ENCODE results near the gene NAP1L1.

NAP1L1 gene

DNA sequence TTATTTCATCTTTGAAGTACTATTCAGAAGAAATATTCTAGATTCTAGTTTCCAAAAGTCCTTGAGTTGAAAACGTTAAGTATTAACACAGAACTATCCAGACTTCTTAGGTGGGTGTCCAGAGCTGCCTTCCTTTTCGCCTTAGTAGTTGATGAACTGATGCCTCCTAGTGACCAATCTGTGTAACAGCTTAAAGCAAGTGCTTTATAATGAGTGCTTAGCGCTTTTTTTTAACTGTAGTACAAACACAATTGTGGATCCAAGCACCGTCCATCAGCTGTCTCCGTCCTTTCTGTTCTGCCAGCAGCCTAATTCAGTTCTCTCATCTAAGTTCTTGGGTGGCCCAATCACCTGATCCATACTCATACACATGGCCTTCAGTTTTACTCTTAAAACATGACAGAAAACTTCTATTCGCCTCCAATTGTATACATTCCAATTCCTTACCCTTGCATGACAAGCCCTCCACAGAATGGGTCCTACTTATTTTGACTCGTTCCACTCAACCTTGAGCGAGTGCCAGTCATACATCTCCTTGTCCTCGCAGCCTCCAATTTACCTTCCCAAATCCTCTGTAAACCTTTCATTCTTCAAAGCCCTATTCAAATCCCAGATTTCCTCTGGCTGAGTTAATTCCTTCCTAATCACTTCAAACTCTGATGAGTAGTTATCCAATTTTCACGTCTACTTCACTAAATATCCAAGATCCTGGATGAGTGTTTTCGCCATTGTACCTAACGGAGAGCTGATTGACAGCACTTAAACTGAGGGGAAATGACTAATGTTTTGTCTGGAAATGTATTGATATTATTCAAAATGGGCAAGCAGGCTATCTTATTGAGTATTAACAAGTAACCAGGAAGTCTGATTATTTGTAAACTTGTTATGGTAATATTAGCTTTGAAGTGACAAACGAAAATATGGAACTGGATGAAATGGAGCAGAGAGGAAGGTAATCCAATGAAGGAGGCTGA lies 47.1 kb downstream of the NAP1L1 start:
- peak; percentile 69 for DNase-seq

DNA sequence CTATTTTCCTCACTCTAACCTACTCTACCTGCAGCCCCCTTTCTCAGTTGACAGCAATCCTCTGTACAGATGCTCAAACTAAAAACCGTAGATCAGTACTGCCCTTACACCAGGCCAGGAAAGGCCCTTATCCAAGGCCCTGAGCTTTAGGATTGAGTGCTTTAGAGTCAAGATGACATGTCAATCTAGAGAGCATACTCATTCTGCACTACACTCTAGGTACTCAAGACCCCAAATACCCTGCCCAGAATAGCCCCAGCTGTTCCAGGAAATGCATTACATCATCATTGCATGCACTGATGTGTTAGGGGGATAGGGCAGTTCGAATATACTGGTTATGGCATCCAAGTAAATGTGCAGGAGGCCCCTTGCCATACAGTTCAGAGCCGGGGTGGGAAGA lies 49.4 kb downstream of the NAP1L1 start:
- DNase-seq: no peak

DNA sequence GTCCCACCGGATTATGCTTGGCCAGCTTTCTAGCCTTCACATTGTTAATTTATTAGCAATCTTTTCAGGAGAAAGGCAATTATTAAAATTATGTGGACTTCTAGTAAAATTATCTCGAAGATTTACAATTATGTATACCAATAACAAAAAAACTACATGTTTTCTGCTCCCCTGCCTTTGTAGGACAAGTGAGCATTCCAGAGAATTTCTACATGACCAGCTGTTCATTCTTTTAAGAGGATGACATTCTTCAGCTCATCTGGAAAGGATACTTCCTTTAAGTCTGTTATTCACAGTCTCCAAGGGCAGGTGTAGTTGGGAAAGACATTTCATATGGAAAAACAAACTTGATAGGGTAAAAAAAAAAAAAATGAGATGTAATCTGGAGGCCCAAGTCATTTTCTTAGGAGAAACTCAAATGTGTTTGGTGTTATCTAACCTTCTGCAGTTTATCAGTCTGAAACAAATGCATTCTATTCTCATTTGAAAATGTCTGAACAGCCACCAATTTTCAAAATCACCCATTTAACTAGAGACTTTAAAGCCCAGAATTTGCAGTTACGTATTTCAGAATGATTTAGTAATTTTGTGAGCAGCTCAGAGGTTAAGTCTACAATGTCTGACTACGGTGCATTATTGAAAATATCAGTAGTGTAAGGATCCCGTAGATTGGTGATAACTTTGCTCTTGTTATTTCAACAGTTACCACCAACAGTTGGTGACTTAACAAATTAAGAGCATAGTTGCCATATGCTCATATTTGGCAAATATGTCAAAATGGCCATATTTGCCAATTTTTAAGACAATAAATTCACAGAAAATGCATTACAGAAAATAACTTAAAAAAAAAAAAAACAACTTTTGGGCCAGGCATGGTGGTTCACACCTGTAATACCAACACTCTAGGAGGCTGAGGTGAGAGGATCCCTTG lies 51.1 kb downstream of the NAP1L1 start:
- no peak for DNase-seq

DNA sequence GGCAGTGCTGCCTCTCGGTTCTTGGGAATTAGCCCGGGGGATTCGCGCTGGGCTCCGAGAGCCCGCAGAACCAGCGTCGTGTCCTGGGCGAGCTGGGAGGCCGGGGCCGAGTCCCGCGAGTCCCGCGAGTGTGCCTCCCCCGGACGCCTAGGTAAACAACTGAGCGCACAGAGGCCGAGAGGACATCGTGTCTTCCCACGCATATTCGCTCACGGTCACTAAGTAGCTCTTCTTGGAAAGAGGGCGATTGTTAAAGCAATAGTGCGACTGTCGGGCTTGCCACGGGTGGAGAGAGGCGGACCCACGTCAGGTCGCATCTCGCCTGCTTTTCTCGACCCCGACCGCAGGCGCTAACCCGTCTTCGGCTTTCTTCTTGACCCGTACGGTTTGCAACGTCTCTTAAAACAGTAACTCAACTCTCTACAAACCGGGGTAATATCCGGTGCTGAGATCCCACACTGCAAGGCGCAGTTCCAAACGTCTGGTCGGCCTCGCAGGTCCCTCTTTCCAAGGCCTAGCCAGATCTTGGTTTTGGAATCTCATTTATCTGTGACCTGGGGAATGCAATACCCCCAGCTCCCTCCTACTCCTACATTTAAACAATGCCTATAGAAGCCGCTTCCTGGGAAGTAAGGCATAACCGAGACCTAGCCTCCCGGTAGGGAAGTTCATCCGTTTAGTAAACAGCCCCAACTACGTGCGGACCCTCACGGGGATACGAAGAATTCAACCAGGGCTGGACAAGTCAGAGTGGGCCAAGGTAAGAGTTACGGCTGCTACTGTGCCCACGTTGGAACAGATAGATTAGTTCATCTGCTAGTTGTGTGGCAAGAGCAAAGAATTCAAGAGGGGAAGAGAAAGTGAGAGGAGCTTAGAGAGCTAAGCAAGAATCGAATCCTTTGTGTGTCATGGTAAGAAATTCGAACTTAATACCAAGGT lies 52.2 kb downstream of the NAP1L1 start:
- no peak for DNase-seq

DNA sequence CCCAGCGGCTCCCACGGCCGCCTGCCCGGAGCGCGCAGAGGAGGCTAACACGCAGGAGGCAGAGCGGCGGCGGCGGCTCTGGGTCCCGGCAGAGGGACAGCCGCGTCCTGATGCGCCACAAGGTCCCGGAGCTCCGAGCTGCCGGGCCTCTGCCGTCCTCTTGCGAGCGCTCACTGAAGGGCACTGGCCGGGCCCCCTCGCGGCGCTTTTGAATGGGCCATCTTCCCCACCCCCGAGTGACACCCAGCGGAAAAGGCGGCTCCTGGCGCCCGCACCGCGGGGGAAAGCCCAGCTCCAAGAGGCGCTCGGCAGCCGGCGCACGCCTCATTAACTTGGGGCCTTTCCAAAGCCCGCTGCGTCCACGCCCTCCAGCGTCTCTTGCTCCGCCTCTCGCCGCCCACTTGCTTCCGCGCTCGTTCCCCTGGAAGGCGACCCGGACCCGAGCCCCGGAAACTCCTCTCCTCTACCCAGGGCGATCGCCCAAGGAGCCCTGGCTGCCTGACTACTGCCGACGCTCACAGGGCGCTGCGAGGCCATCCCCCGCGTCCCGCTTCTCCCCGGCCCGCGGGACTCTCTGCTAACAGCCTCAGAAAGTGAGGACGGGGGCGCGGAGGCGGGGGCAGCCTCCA lies 53.0 kb downstream of the NAP1L1 start, which contains the start of gene PHLDA1:
Gene PHLDA1, minus strand, starts transcription at position 363 of the 629 bp plus-strand sequence.
- DNase-seq: peak; percentile 95

DNA sequence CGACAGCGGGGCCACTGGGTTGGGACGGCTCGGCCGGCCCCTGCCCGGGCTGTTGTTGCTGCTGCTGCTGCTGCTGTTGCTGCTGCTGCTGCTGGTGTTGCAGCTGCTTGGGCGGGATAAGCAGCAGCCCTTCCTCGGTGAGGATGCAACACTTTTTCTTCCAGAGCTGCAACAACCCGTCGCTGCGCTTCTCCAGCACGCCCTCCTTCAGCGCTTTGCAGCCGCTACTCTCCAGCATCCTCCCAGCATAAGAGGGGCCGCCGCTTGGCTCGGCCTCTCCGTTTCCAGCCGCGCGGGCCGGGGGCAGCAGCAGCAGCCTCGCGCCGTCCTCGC lies 53.4 kb downstream of the NAP1L1 start:
- peak; percentile 68 for DNase-seq

DNA sequence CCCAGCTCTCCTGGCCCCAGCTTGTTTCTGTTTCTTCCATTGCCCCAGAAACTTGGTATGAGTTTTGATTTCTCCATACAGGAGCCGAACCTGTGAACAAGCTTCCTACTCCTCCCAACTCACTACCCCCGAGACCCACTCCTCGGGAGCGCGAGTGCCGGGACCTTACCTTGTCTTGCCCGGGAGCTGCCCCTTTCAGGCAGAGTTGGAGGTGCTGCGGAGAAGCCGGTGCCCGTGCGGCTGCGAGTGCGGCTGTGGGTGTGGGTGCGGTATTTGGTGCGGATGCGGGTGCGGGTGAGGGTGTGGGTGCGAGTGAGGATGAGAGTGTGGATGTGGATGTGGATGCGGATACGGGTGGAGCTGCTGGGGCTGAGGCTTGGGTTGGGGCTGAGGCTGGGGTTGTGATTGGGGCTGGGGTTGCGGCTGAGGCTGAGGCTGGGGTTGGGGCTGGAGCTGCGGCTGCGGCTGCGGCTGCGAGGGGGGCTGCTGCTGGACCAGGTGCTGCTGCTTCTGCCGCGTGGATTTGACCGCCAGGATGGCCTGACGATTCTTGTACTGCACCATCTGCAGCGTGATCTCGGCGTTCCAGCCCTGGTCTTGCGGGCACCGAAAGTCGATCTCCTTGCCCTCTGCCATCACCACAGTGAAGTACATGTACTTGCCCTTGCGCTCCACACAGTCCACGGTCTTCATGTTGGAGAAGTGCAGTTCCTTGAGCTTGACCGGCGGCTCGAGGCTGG lies 54.0 kb downstream of the NAP1L1 start:
- no peak for DNase-seq

DNA sequence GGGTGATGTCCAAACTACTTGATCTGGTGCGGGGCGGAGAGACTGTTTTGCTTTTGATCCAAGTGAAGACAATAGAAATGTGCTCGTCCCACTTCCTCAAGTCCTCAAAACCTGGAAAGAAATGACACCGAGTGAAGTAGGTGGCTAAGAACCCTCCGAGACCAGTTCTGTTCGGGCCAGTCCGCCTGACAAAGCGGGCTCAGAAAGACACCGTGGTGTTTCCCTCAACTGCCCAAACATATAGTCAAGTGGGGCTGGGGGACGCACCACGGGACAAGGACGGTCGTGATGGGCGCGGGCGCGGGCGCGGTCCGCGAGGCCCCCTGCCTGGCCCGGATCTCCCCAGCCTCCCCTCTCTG lies 54.5 kb downstream of the NAP1L1 start:
- peak; percentile 20 for DNase-seq

DNA sequence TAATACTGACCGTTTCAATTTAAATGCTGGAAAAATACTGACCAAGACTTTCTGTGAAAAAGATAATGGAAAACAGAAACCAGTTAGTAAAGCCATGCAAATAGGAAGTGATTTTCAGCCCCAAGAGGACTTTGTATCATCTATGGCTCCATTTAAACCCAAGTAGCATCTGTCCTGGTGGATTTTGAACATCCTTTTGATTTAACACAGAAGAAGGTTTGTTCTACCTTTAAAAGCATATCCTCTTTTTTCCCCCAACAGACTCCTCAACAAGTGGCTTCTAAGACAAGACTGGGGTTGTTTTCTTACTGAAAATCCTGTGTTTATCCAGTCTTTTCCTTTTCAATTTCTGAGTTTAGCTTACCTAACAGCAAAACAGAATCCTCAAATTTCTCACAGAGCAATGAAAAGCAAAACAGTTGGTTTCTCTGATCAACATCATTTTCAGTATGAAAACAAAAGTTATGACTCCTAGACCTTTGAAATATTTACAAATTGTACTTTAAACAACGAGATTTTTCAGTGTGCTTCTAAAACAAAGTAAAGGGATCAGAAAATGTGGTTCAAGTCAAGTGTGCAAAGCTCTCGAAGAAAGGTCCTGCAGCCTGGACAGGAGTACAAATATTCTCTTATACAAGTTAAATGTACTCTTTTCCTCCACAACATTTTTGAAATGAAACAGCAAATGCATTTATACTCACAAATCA lies 55.8 kb downstream of the NAP1L1 start:
- no peak for DNase-seq

DNA sequence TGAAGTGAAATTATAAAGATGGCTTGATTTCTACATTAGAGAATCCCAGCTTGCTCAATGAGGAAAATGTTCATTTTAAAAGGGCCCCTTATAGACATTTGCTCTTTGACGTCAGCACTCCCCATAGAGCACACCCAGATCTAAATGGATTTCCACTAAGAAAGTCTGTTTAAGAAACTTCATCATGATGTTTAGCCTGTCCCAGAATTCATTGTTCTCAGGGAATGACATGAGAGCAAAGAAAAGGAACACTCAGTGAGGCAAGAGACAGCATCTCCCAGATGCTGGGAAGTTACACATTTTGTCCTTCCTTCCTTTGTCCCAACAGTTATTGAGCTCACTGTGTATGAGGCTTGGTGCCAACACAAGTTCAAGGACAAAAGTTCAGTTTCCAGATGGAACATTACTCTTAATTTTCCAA lies 57.8 kb downstream of the NAP1L1 start:
- no peak for DNase-seq

DNA sequence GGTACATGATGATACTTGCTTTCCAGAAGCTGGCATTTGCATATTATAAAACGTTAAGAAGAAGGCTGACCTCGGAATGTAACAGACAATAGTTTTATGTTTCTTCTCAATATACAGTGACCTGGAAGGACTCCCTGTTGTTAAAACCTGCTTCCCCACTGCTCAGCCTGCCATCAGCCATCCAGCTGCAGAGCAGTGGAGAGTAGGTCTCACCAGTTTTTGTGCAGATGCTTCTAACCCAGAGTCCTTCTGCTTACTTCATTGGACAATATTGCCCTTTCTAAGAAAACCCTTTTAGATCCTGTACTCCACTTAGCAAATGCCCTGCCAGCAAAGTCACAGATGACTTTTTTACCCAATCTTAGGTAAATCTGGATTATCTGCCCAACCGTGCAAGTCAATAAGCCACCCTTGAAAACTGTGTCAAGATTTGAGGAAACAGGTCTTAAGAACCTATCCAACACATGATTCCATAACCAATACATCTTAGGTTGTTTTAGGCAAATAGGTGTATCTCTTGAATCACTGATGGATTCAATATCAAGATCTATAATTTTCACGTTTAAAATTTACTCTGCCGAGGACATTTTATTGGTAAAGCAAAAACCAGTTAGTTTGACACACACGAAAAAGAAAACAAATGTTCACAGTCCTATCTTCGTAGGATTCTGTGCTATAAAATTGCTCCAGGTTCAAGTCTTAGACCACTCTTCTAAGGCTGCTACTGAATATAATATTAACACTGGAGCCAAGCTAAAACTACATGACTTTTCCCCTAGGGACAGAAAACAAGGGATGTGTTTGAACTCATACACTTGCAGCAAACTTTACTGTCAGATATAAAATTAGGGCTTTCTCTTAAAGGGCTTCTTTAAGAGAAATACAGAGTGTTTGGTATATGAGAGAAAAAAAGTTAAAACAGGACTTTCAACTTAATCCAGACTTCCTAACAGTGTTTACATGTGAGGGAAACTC lies 58.6 kb downstream of the NAP1L1 start:
- peak; percentile 51 for DNase-seq

DNA sequence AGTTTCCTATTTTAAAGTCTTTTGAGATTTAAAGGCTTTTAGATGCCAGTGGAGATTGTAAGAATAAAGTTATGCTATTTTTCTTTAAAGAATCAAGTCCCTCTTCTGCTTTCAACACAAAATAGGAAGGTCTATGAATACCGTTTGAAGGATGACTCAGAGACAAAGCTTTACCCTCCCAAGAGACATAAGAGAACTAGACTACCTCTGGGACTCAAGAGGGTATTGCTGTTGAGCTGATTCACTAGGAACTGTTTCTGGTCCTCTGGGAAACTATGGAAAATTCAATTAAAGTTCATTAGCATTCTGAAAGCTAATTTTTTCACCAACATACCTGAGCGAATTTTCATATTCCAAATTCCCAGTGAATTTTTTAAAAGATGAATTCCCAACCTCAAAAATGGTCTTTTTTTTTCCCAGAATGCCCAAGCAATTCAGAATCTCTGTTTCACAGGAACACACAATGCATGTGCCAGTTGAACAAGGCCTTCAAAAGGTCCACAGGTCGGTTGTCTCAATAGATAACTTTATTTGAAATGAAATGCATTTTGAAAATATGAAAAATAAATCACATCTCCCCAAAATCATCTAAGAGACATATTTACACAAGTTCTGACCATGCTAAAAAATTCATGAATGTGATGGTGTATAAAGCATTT lies 59.4 kb downstream of the NAP1L1 start:
- DNase-seq: no peak

DNA sequence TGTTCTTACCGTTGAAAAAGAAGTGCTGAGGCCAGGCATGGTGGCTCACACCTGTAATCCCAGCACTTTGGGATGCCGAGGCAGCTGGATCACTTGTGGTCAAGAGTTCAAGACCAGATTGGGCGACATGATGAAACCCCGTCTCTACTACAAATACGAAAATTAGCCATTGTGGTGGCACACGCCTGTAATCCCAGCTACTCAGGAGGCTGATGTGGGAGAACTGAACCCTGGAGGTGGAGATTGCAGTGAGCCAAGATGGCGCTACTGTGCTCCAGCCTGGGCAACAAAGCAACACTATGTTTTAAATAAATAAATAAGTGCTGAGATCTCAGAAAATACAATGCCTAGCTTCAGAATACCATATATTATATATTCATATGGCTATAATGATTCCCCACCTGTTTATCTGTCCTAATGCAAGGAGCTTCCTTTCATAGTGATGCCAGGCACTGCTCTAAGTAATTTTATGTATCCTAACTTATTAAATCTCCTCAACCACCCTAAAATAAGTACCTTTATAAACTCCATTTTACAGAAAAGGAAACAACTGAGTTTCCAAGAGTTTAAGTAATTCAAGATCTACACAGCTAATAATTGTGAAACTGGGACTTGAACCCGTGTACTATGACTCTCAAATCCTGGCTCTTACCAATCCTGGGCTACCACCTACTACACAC lies 60.2 kb downstream of the NAP1L1 start:
- no peak for DNase-seq

DNA sequence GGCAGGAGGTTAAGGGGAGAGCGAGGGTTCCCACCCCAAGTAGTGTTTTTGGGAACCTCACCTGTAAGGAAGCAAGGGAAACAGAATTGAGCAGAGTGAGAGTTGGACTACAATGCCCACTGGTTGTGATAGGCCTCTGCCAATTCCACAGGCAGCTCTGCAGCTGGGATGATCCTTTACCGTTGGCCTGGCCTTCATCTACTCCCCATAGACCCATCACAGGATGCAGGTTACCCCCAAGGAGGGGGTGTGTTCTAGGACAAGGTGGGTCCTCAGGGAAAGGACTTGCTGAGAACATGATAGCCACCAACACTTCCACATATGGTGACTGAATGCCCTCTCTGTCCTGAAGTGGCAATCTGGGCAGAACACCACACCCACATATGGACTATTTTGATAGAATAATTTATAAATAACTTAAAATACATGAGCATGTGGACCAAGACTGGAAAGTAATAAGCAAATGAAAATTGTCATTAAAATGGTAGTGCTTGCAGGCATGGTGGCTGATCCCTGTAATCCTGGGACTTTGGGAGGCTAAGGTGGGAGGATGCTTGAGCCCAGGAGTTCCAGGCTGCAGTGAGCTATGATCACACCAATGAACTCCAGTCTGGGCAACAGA lies 61.3 kb downstream of the NAP1L1 start:
- no peak for DNase-seq

DNA sequence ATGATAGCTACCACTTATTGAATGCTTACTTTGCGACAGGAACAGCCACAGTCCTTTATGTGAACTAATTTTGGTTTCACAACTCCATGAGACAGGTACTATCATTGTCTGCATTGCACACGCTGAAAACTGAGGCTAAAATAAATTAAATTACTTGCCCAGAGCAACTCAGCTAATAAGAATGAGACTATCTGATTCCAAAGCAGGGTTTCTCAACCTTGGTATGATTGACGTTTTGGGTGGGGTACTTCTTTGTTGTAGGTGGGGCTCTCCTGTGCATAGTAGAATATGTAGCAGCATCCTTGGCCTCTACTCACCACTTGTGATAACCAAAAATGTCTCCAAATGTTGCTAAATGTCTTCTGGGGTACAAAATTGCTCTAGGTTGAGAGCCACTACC lies 62.0 kb downstream of the NAP1L1 start:
- DNase-seq: no peak

DNA sequence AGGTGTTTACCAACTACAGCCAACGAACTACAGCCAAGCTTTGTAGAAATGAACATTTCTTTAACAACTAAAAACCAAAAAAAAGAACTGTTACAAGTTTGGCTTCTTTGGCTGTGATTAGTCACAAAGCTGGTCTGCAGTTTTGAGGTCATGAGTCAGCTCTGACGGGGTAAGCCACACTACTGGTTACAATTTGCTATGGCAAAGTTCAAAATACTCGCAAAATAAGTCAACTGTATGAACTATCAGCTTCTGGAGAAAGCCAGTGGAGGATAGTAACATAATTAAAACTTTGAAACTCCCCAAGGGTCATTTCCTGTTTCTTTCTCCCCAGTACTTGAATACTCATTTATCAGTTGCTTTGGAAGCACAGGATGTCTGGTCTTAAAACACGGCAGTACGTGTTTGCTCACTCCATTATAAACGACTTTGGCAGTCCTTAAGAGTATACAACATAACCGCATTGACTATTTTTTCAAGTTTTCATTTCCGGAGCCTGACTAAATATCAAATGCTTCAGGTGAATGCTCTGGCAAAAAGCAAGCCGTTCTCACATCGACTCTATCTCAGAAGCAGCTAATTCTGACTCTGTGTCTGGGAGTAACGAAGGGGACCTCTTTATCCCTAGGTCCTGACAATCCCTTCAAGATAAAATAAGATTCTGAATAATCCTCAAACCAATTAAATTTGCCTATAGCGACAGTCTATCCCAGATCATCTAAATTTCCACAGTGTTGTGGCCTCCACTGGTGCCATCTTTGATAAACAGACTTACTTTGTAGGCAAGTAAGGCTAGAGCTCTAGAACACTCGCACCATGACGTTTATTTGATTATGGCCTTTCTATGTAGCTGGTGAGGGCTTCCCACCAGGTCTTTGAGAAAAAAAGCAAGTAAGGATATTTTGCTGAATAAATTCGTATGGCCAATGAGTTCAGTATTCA lies 63.5 kb downstream of the NAP1L1 start:
- DNase-seq: no peak

DNA sequence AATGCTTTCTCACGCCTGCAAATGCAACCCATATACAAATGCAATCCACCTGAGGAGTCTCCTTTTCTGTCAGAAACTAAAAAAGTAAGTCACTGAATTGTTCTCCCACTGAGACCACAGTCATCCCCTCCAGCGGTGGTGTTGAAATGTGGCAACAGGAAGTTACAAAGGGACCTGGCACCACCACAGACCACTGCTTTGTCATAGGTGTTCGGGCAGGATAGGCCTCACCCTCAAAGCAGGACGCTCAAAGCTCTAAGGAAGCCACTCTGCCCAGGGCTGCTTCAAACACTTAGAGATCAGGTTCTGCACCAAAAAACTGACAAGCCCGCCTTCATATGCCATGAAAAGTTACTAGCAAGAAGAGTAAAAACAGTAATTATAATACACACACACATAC lies 64.2 kb downstream of the NAP1L1 start:
- no peak for DNase-seq

All from NCI-H446 treated with DMSO at 0.1 percent for 48 hours (cell line).